Activated naive CD8-positive, alpha-beta T cell treated with anti-CD3 and anti-CD28 coated beads, Interleukin-2, amount 50 U/mL, for 24 hours (primary cell): Measurements from ENCODE around the gene MTMR3.
"Not testable (repeated sequence)": the region's sequence is repeated elsewhere in the genome, so short reads cannot be mapped to it uniquely, and the experiment has no call there.

ENCODE experiments used
- ATAC-seq: fragments of 150-1000 bp; cut with Tn5 transposase; one replicate; pipeline ENCODE4 v1.10.0; 2021
- DNase-seq: peaks from one replicate; pipeline ENCODE4 v3.0.0; 2021
- H3K27ac Mint-ChIP-seq: one replicate; pipeline ENCODE4 v1.8.0; 2021; ENCODE audit warnings: mild to moderate bottlenecking, mixed read lengths
- H3K27me3 Mint-ChIP-seq: one replicate; pipeline ENCODE4 v1.8.0; 2021; ENCODE audit warnings: mixed read lengths
- H3K36me3 Mint-ChIP-seq: one replicate; pipeline ENCODE4 v1.8.0; 2021; ENCODE audit warnings: low read depth, mixed read lengths
- H3K4me1 Mint-ChIP-seq: one replicate; pipeline ENCODE4 v1.8.0; 2021; ENCODE audit warnings: mixed read lengths
- H3K4me3 Mint-ChIP-seq: one replicate; pipeline ENCODE4 v1.8.0; 2021; ENCODE audit warnings: mild to moderate bottlenecking, moderate library complexity, mixed read lengths
- H3K9me3 Mint-ChIP-seq: one replicate; pipeline ENCODE4 v1.8.0; 2021; ENCODE audit warnings: mixed read lengths

MTMR3 gene

DNA sequence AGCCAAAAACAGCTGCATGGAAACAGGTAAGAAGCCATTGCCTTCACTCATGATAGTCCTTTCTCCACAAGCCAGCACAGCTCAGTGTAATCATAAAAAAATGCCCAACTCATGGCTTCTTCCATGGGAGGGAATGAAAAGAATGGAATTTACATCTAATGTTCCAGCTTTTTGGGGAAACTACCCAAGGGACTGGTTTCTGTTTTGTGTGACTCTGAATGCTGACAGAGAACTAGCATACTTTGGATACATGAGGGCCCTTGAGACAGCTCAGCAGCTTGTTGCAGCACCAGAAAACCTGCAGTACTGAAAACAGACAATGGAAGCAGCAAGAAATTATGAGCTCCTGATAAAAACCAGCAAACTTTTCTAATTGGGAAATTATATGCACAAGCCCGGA, 173.0 kb downstream of the MTMR3 start:
- Mint-ChIP-seq H3K9me3 (peaks cover 16% of the 10 kb centered on the region), H3K36me3 (no peaks in the 10 kb centered on the region), H3K27me3 (peaks cover 5% of the 10 kb centered on the region), H3K27ac (no peak overlapping the region), H3K4me1 (no peaks in the 10 kb centered on the region), H3K4me3 (no peak overlapping the region)
- ATAC-seq, result no peak
- no peak for DNase-seq

GRCh38 chr22:30057375-30057774, 174.4 kb downstream of the MTMR3 start:
- peaks cover 11% of the 10 kb centered on the region for H3K27me3 Mint-ChIP-seq
- H3K27ac Mint-ChIP-seq, result no peak overlapping the region
- no peaks in the 10 kb centered on the region for H3K36me3 Mint-ChIP-seq
- peaks cover 22% of the 10 kb centered on the region for H3K9me3 Mint-ChIP-seq
- no peaks in the 10 kb centered on the region for H3K4me1 Mint-ChIP-seq
- ATAC-seq, result no peak
- DNase-seq, result no peak
- H3K4me3 Mint-ChIP-seq, result no peak overlapping the region

DNA sequence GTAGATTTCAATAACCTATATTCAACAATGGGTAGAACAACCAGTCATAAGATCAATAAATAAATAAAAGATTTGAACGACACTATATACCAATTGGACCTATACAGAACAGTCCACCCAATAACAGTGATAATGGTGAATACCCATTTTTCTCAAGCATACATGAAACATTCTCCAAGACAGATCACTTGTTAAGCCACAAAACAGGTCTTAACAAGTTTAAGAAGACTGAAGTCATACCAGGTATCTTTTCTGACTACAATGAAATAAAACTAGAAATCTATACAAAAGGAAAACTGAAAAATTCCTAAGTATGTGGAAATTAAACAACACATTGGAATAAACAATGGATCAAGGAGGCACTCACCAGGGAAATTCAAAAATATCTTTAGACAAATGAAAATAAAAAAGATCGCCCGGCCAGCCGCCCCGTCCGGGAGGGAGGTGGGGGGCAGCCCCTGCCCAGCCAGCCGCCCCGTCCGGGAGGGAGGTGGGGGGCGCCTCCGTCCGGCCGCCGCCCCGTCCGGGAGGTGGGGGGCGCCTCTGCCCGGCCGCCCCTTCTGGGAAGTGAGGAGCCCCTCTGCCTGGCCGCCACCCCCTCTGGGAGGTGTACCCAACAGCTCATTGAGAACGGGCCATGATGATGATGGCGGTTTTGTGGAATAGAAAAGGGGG, 176.5 kb downstream of the MTMR3 start:
- Mint-ChIP-seq H3K27me3 (peaks cover 14% of the 10 kb centered on the region), H3K9me3 (peaks cover 30% of the 10 kb centered on the region)
- not testable (repeated sequence) for ATAC-seq, DNase-seq, H3K27ac Mint-ChIP-seq, H3K4me3 Mint-ChIP-seq, H3K36me3 Mint-ChIP-seq, H3K4me1 Mint-ChIP-seq

- H3K36me3 Mint-ChIP-seq, DNase-seq, H3K4me3 Mint-ChIP-seq, H3K4me1 Mint-ChIP-seq, H3K27ac Mint-ChIP-seq, ATAC-seq: not testable (repeated sequence)
- Mint-ChIP-seq H3K27me3 (peaks cover 14% of the 10 kb centered on the region), H3K9me3 (peaks cover 38% of the 10 kb centered on the region)
These were observed 178.1 kb downstream of the MTMR3 start for GRCh38 chr22:30061094-30061493.

GRCh38 chr22:30062259-30062658, 179.3 kb downstream of the MTMR3 start:
- Mint-ChIP-seq H3K4me3 (no peak overlapping the region), H3K27me3 (peaks cover 13% of the 10 kb centered on the region), H3K4me1 (no peaks in the 10 kb centered on the region), H3K27ac (no peak overlapping the region), H3K9me3 (peaks cover 30% of the 10 kb centered on the region), H3K36me3 (no peaks in the 10 kb centered on the region)
- ATAC-seq (no peak), DNase-seq (no peak)

DNA sequence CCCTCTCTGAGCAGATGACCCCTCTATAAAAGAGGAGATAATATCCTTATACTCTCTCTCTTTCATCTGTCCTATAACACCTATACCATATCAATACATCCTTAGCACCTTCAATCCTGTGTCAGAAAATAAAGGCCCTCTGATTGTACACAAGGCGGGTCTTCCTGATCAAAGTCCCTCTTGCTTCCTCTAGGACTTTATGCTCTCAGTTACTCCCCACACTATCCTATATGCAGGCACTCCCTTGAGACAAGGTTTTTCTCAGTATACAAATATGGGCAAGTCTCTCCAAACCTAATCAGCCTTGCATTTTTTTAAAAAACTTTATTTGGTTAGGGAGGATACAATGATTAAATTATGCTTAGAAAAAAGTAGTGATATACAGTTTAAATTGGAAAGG, 180.0 kb downstream of the MTMR3 start:
- no peaks in the 10 kb centered on the region for H3K36me3 Mint-ChIP-seq
- H3K27ac Mint-ChIP-seq, result no peak overlapping the region
- DNase-seq (no peak), ATAC-seq (no peak)
- H3K9me3 Mint-ChIP-seq, result peaks cover 27% of the 10 kb centered on the region
- no peaks in the 10 kb centered on the region for H3K4me1 Mint-ChIP-seq
- no peak overlapping the region for H3K4me3 Mint-ChIP-seq
- H3K27me3 Mint-ChIP-seq, result peaks cover 12% of the 10 kb centered on the region

GRCh38 chr22:30064172-30064571, 181.2 kb downstream of the MTMR3 start:
- Mint-ChIP-seq H3K27ac (no peak overlapping the region), H3K36me3 (no peaks in the 10 kb centered on the region), H3K9me3 (peaks cover 27% of the 10 kb centered on the region), H3K27me3 (peaks cover 13% of the 10 kb centered on the region), H3K4me1 (no peaks in the 10 kb centered on the region), H3K4me3 (no peak overlapping the region)
- ATAC-seq (no peak), DNase-seq (no peak)

GRCh38 chr22:30073743-30074142, 190.8 kb downstream of the MTMR3 start:
- H3K4me3 Mint-ChIP-seq, result no peak overlapping the region
- DNase-seq (no peak), ATAC-seq (no peak)
- peaks cover 8% of the 10 kb centered on the region for H3K4me1 Mint-ChIP-seq
- H3K27me3 Mint-ChIP-seq, result peaks cover 22% of the 10 kb centered on the region
- no peak overlapping the region for H3K27ac Mint-ChIP-seq
- no peaks in the 10 kb centered on the region for H3K36me3 Mint-ChIP-seq
- no peaks in the 10 kb centered on the region for H3K9me3 Mint-ChIP-seq

DNA sequence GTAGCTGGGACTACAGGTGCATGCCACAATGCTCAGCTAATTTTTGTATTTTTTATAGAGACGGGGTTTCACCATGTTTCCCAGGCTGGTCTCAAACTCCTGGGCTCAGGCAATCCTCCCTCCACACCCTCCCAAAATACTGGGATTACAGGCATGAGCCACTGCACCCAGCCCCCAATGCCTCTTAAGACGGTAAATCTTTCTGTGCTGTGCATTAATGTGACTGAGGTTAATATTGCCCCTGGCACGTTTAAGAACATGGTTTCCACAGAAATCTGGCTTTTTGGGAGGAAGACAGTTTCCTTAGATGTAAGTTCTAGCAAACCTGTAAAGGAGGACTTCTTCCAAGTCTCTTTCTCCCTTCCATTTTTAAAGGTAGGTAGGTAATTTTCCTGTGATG, 191.2 kb downstream of the MTMR3 start:
- Mint-ChIP-seq H3K4me3 (no peak overlapping the region), H3K36me3 (no peaks in the 10 kb centered on the region), H3K4me1 (peaks cover 12% of the 10 kb centered on the region), H3K27ac (no peak overlapping the region), H3K9me3 (no peaks in the 10 kb centered on the region), H3K27me3 (peaks cover 22% of the 10 kb centered on the region)
- no peak for DNase-seq
- ATAC-seq, result no peak

DNA sequence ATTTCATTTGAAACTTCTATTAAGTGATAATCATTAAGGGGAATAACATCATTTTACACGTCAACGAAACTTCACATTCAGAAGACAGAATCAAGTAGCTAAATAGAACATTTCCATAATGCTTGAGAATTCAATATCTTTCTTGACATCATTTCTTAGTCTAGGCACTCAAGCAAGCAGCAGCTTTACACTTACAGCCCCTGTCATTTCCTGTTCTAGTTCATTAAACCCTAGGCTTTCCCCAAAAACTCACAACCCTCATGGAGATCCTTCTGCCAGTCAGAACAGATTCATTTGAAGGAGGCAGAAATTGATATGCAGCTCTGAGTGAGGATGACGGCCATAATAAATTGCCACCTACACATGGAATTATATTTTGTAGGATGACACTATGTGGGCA, 192.0 kb downstream of the MTMR3 start:
- DNase-seq (no peak), ATAC-seq (no peak)
- peaks cover 13% of the 10 kb centered on the region for H3K4me1 Mint-ChIP-seq
- H3K9me3 Mint-ChIP-seq, result no peaks in the 10 kb centered on the region
- H3K36me3 Mint-ChIP-seq, result no peaks in the 10 kb centered on the region
- no peak overlapping the region for H3K27ac Mint-ChIP-seq
- peaks cover 22% of the 10 kb centered on the region for H3K27me3 Mint-ChIP-seq
- H3K4me3 Mint-ChIP-seq, result no peak overlapping the region

DNA sequence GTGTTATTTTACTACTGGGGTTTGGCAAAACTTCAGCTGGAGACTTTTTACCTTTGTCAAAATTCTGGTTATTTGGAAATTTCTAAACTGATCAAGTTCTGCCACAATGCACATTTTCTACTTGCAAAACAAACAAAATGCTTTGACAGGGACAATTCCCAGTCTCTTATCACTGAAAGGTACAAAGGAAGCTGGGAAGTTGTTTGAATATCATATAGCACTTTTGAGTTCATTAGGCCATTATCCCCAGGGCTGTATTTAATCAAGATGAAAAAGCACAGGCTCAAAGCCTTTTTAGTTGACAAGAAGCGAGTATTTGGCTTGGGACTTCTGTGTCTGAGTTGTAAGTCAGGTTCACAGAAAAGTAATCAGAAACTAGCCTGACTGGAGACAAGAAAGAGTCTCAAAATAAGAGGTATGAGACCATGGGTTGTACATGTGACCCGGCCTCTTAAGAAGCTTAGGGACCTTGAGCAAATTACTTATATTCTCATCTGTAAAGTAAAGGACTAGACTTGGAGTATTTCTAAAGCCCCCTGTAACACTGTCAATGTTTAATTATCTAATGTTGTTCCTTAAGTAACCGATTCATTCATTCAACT, 194.4 kb downstream of the MTMR3 start:
- no peak overlapping the region for H3K27ac Mint-ChIP-seq
- peaks cover 29% of the 10 kb centered on the region for H3K27me3 Mint-ChIP-seq
- H3K36me3 Mint-ChIP-seq, result no peaks in the 10 kb centered on the region
- DNase-seq (no peak), ATAC-seq (no peak)
- H3K4me3 Mint-ChIP-seq, result no peak overlapping the region
- H3K9me3 Mint-ChIP-seq, result no peaks in the 10 kb centered on the region
- peaks cover 13% of the 10 kb centered on the region for H3K4me1 Mint-ChIP-seq

DNA sequence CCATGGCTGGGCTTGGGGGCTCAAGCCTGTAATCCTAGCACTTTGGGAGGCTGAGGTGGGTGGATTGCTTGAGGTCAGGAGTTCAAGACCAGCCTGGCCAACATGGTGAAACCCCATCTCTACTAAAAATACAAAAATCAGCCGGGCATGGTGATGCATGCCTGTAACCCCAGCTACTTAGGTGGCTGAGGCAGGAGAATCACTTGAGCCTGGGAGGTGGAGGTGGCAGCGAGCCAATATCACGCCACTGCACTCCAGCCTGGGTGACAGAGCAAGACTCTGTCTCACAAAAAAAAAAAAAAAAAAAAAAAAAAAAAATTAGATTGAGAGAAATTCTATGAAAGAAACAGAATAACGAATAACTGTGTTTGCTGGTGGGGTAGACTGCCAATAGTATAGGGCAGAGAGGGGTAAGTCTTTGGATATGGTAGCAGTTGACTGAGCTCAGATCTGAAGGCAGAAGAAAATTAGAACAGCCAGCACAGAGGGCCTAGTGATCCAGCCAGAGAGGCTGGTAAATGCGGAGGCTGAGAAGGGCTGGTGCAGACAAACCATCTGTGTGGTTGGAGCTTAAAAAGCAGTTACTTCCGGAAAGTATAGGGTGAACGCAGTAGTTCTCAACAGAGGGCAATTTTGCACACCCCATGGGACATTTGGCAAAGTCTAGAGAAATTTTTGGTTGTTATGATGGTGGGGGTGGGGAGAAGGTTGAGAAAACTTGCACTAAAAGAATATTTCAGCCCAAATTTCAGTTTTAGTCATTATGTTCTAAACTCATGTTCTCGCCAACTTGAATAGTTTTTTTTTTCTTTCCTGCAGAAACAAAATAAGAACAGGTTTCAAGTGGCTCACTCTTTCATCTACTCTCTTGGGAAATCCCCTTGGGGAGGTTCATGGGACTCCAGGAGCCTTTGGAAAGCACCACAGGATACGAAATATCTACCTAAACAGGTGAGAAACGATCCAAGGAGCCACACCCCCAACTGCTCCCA, 195.6 kb downstream of the MTMR3 start:
- peak; percentile 4 for DNase-seq
- peak overlapping the region; percentile 68 for H3K27ac Mint-ChIP-seq
- peaks cover 11% of the 10 kb centered on the region for H3K4me1 Mint-ChIP-seq
- H3K27me3 Mint-ChIP-seq, result peaks cover 26% of the 10 kb centered on the region
- no peaks in the 10 kb centered on the region for H3K9me3 Mint-ChIP-seq
- peak; percentile 40 for ATAC-seq
- H3K4me3 Mint-ChIP-seq, result peak overlapping the region; percentile 28
- H3K36me3 Mint-ChIP-seq, result no peaks in the 10 kb centered on the region

DNA sequence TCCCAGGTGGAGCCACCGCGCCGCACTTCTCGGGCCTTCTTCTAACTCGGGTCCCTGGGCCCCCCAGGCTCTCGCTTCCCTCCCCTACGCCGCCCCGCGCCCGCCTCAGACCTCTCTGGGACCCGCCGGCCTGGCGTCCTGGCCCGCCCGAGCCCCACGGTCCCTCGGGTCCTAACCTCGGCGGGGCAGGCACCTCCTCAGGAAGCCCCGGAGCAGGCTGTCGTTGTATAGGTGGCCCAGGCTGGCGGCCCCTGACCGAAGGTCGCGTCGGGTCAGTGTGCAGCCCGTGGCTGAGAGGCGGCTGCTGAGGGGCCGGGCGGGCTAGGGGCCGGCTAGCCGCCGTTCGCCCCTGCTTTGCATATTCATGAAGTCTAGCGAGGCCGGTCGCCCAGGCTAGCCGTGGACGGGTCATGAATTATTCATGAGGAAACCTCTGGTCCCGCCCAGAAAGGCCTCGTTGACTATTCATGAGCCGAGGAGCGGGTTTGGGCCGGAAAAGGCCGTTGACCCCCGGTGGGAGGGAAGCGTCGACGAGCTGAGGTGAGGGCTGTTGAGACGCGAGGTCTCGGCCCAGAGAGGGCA, 197.1 kb downstream of the MTMR3 start, which contains the start of gene HORMAD2:
HORMAD2 (plus strand) TSS at position 513 of the 582 bp plus-strand sequence. CDS start 13,489 bp downstream, outside the sequence.
- DNase-seq (no peak), ATAC-seq (peak; percentile 20)
- no peak within 1 kb of the TSS for H3K27ac Mint-ChIP-seq
- no peak within 1 kb of the TSS for H3K4me3 Mint-ChIP-seq
- H3K36me3 Mint-ChIP-seq, result no peaks in the 10 kb centered on the region
- peaks cover 11% of the 10 kb centered on the region for H3K4me1 Mint-ChIP-seq
- no peaks in the 10 kb centered on the region for H3K9me3 Mint-ChIP-seq
- H3K27me3 Mint-ChIP-seq, result peaks cover 25% of the 10 kb centered on the region
